ENCODE measurements around the gene COL16A1.

COL16A1 gene

GRCh38 chr1:31678681-31679080 lies 25.1 kb downstream of the COL16A1 start:
- H3F3A ChIP-seq (ENCODE audit: low read depth), result no peaks in the 10 kb centered on the region
- no peak overlapping the region for H3K4me3 ChIP-seq (ENCODE audit: low read length, poor library complexity, severe bottlenecking)
- no peak overlapping the region for H3K9ac ChIP-seq (ENCODE audit: low read depth, low read length, poor library complexity, severe bottlenecking)
- H3K79me2 ChIP-seq (ENCODE audit: insufficient read depth, low read length), result no peaks in the 10 kb centered on the region
- H3K9me3 ChIP-seq (ENCODE audit: insufficient read depth, low read depth, low read length), result no peaks in the 10 kb centered on the region
- no peaks in the 10 kb centered on the region for H3K36me3 ChIP-seq (ENCODE audit: insufficient read depth, low read length)
- no peak overlapping the region for H2AFZ ChIP-seq (ENCODE audit: low read length)
- TF ChIP-seq EZH2phosphoT487 (IDR thresholded peaks at IDR 0.05; ENCODE audit: borderline replicate concordance), result no peak
- TF ChIP-seq CTCF (conservative IDR thresholded peaks at IDR 0.05; ENCODE audit: low read length), result no peak
- H3K27me3 ChIP-seq (ENCODE audit: insufficient read depth, low read length, poor library complexity, severe bottlenecking), result peaks cover 4% of the 10 kb centered on the region
- no peak overlapping the region for H3K4me2 ChIP-seq (ENCODE audit: low read depth, low read length, poor library complexity, severe bottlenecking)
- no peaks in the 10 kb centered on the region for H3K4me1 ChIP-seq (ENCODE audit: insufficient read depth, low read length, poor library complexity, severe bottlenecking)
- no peaks in the 10 kb centered on the region for H4K20me1 ChIP-seq (ENCODE audit: insufficient read depth, low read length, poor library complexity, severe bottlenecking)
- no peaks in the 10 kb centered on the region for H3K9me2 ChIP-seq (replicated peaks; ENCODE audit: low read depth, low read length)

GRCh38 chr1:31677949-31678348 lies 25.9 kb downstream of the COL16A1 start:
- Histone ChIP-seq H4K20me1 (ENCODE audit: insufficient read depth, low read length, poor library complexity, severe bottlenecking) (no peaks in the 10 kb centered on the region), H3F3A (ENCODE audit: low read depth) (no peaks in the 10 kb centered on the region), H3K9me3 (ENCODE audit: insufficient read depth, low read depth, low read length) (no peaks in the 10 kb centered on the region), H3K27me3 (ENCODE audit: insufficient read depth, low read length, poor library complexity, severe bottlenecking) (peaks cover 4% of the 10 kb centered on the region), H3K4me2 (ENCODE audit: low read depth, low read length, poor library complexity, severe bottlenecking) (no peak overlapping the region), H3K4me1 (ENCODE audit: insufficient read depth, low read length, poor library complexity, severe bottlenecking) (no peaks in the 10 kb centered on the region), H3K79me2 (ENCODE audit: insufficient read depth, low read length) (no peaks in the 10 kb centered on the region), H3K9me2 (replicated peaks; ENCODE audit: low read depth, low read length) (no peaks in the 10 kb centered on the region), H2AFZ (ENCODE audit: low read length) (no peak overlapping the region), H3K9ac (ENCODE audit: low read depth, low read length, poor library complexity, severe bottlenecking) (no peak overlapping the region), H3K4me3 (ENCODE audit: low read length, poor library complexity, severe bottlenecking) (no peak overlapping the region), H3K36me3 (ENCODE audit: insufficient read depth, low read length) (no peaks in the 10 kb centered on the region)
- TF ChIP-seq EZH2phosphoT487 (IDR thresholded peaks at IDR 0.05; ENCODE audit: borderline replicate concordance), result no peak
- TF ChIP-seq CTCF (conservative IDR thresholded peaks at IDR 0.05; ENCODE audit: low read length), result no peak

- Histone ChIP-seq H3K9me2 (replicated peaks; ENCODE audit: low read depth, low read length) (no peaks in the 10 kb centered on the region), H2AFZ (ENCODE audit: low read length) (no peak overlapping the region), H3K27me3 (ENCODE audit: insufficient read depth, low read length, poor library complexity, severe bottlenecking) (peaks cover 4% of the 10 kb centered on the region), H3F3A (ENCODE audit: low read depth) (no peaks in the 10 kb centered on the region), H3K4me3 (ENCODE audit: low read length, poor library complexity, severe bottlenecking) (no peak overlapping the region), H3K9ac (ENCODE audit: low read depth, low read length, poor library complexity, severe bottlenecking) (no peak overlapping the region), H3K79me2 (ENCODE audit: insufficient read depth, low read length) (no peaks in the 10 kb centered on the region), H3K36me3 (ENCODE audit: insufficient read depth, low read length) (no peaks in the 10 kb centered on the region), H3K4me1 (ENCODE audit: insufficient read depth, low read length, poor library complexity, severe bottlenecking) (no peaks in the 10 kb centered on the region), H3K9me3 (ENCODE audit: insufficient read depth, low read depth, low read length) (no peaks in the 10 kb centered on the region), H4K20me1 (ENCODE audit: insufficient read depth, low read length, poor library complexity, severe bottlenecking) (no peaks in the 10 kb centered on the region), H3K4me2 (ENCODE audit: low read depth, low read length, poor library complexity, severe bottlenecking) (no peak overlapping the region)
- TF ChIP-seq CTCF (conservative IDR thresholded peaks at IDR 0.05; ENCODE audit: low read length), result no peak
Measured at GRCh38 chr1:31677401-31677800, 26.4 kb downstream of the COL16A1 start.

All from Loucy (cell line).